C4-2B (cell line): ENCODE data around the gene COMMD1.

Source experiments
- CTCF ChIP-seq: fragments of 450-650 bp; conservative IDR thresholded peaks from 2 replicates; pipeline ENCODE4 v1.5.1; 2017; ENCODE audit warnings: mild to moderate bottlenecking
- ZFX ChIP-seq: fragments of 450-650 bp; IDR thresholded peaks from 2 replicates; pipeline ENCODE4 v1.6.1; 2017

DNA sequence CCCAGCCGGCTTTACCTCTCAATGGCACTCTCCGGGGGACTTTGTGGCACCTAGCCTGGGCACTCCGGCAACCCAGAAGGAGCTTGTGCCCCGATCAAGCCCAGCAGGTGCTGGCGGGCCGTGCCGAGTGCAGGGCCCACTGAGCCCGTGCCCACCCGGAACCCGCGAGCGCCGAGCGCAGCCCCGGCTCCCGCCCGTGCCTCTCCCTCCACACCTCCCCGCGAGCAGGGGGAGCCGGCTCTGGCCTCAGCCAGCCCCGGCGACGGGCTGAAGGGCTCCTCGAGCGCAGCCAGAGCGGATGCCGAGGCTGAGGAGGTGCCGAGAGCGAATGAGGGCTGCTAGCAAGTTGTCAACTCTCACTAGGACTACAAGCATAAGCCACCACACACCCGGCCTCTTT lies 136.9 kb downstream of the COMMD1 start:
- no peak for TF ChIP-seq CTCF
- no peak for TF ChIP-seq ZFX
